DMS79 treated with DMSO at 0.1 percent for 48 hours (cell line): Measurements from ENCODE around the gene FHDC1.
"Not testable (repeated sequence)": the region's sequence is repeated elsewhere in the genome, so short reads cannot be mapped to it uniquely, and the experiment has no call there.

Source experiments
- DNase-seq: peaks from one replicate; lab custom pipeline; 2025; lab: John Stamatoyannopoulos, UW

FHDC1 gene

GRCh38 chr4:152935631-152936445 is at the start of gene FHDC1:
Gene FHDC1 (plus strand): TSS chr4:152936323. CDS start chr4:152943058, 6,735 bp downstream.
- peak; percentile 48 for DNase-seq

- no peak for DNase-seq
Measured at GRCh38 chr4:152887981-152888380, 48.1 kb upstream of the FHDC1 start.

- DNase-seq = no peak
Measured at GRCh38 chr4:152892974-152893373, 43.1 kb upstream of the FHDC1 start.

- DNase-seq = no peak
Measured at GRCh38 chr4:152894673-152895072, 41.5 kb upstream of the FHDC1 start.

GRCh38 chr4:152896811-152897210 is 39.3 kb upstream of the FHDC1 start:
- no peak for DNase-seq

GRCh38 chr4:152898133-152898532 is 38.0 kb upstream of the FHDC1 start:
- DNase-seq = not testable (repeated sequence)

- DNase-seq = no peak
Measured at GRCh38 chr4:152898606-152899005, 37.5 kb upstream of the FHDC1 start.

- no peak for DNase-seq
Measured at GRCh38 chr4:152900395-152900794, 35.7 kb upstream of the FHDC1 start.

- no peak for DNase-seq
Measured at GRCh38 chr4:152901205-152901604, 34.9 kb upstream of the FHDC1 start.

- no peak for DNase-seq
Measured at GRCh38 chr4:152903658-152904057, 32.5 kb upstream of the FHDC1 start.

GRCh38 chr4:152909901-152910300 is 26.2 kb upstream of the FHDC1 start:
- no peak for DNase-seq

GRCh38 chr4:152910521-152910920 is 25.6 kb upstream of the FHDC1 start:
- no peak for DNase-seq

GRCh38 chr4:152917543-152918395 is 18.4 kb upstream of the FHDC1 start:
- DNase-seq = no peak

GRCh38 chr4:152919826-152920225 is 16.3 kb upstream of the FHDC1 start:
- DNase-seq = no peak

GRCh38 chr4:152920768-152921167 is 15.4 kb upstream of the FHDC1 start:
- DNase-seq = no peak

GRCh38 chr4:152921284-152921683 is 14.8 kb upstream of the FHDC1 start:
- DNase-seq = no peak

GRCh38 chr4:152925851-152926250 is 10.3 kb upstream of the FHDC1 start:
- no peak for DNase-seq

- DNase-seq = no peak
Measured at GRCh38 chr4:152926959-152927358, 9.2 kb upstream of the FHDC1 start.

- DNase-seq = peak; percentile 69
Measured at GRCh38 chr4:152927737-152928136, 8.4 kb upstream of the FHDC1 start.

GRCh38 chr4:152928286-152928685 is 7.8 kb upstream of the FHDC1 start:
- DNase-seq = no peak

GRCh38 chr4:152929888-152930287 is 6.2 kb upstream of the FHDC1 start:
- DNase-seq = no peak

- no peak for DNase-seq
Measured at GRCh38 chr4:152935143-152935542, 980 bp upstream of the FHDC1 start.
